HG03565 (cell line): ENCODE results near the gene DPY19L3.
"Not testable (repeated sequence)": the region's sequence is repeated elsewhere in the genome, so short reads cannot be mapped to it uniquely, and the experiment has no call there.

ENCODE experiments used
- ATAC-seq: cut with Tn5 transposase; IDR thresholded peaks from one replicate; pipeline ENCODE4 v1.9.1; 2021; ENCODE audit warnings: mild to moderate bottlenecking, moderate library complexity; ENCODE audit not compliant: unreplicated experiment

The DPY19L3 gene

GRCh38 chr19:32388393-32388855, 17.1 kb upstream of the DPY19L3 start:
- ATAC-seq = no peak

- ATAC-seq = no peak
Measured at GRCh38 chr19:32392901-32393300, 12.7 kb upstream of the DPY19L3 start.

- ATAC-seq = no peak
Measured at GRCh38 chr19:32396046-32396652, 9.4 kb upstream of the DPY19L3 start.

GRCh38 chr19:32397671-32398101, 7.9 kb upstream of the DPY19L3 start:
- ATAC-seq = no peak

GRCh38 chr19:32401992-32402391, 3.6 kb upstream of the DPY19L3 start:
- no peak for ATAC-seq

GRCh38 chr19:32403291-32403995, 2.1 kb upstream of the DPY19L3 start:
- no peak for ATAC-seq

GRCh38 chr19:32404213-32404932, 1.2 kb upstream of the DPY19L3 start:
- ATAC-seq = no peak

GRCh38 chr19:32404933-32405430, 588 bp upstream of the DPY19L3 start:
- ATAC-seq = no peak

GRCh38 chr19:32406161-32407003, 812 bp downstream of the DPY19L3 start:
- no peak for ATAC-seq

- ATAC-seq = no peak
Measured at GRCh38 chr19:32407004-32407992, 1.7 kb downstream of the DPY19L3 start.

GRCh38 chr19:32415246-32415645, 9.7 kb downstream of the DPY19L3 start:
- ATAC-seq = no peak

GRCh38 chr19:32415669-32416068, 10.1 kb downstream of the DPY19L3 start:
- ATAC-seq = no peak

- ATAC-seq = no peak
Measured at GRCh38 chr19:32416749-32417456, 11.3 kb downstream of the DPY19L3 start.

GRCh38 chr19:32418155-32418554, 12.6 kb downstream of the DPY19L3 start:
- no peak for ATAC-seq

GRCh38 chr19:32421589-32422361, 16.2 kb downstream of the DPY19L3 start:
- no peak for ATAC-seq

- no peak for ATAC-seq
Measured at GRCh38 chr19:32422435-32422834, 16.9 kb downstream of the DPY19L3 start.

- not testable (repeated sequence) for ATAC-seq
Measured at GRCh38 chr19:32423944-32424343, 18.4 kb downstream of the DPY19L3 start.

GRCh38 chr19:32427536-32427935, 22.0 kb downstream of the DPY19L3 start:
- no peak for ATAC-seq
